Daoy (cell line): Measurements from ENCODE around the gene METTL8. TPM values are rescaled to one million over a fixed set of nuclear protein-coding genes. Genes with fewer than 3 reads are reported as not detected.
A peak's percentile ranks its signal among the peaks of the same experiment; 100 is the strongest.
"Not testable (repeated sequence)": the region's sequence is repeated elsewhere in the genome, so short reads cannot be mapped to it uniquely, and the experiment has no call there.

Experiments used
- DNase-seq: peaks from one replicate; pipeline ENCODE4 v3.0.0-alpha.2; 2015; ENCODE audit warnings: low read depth
- total RNA-seq: library from RNA; depleted of rRNA; stranded (reverse); fragments of >200 nt; shearing (Covaris generic); gene quantifications from 2 replicates; pipeline ENCODE4 v1.2.3, GENCODE V29; 2014

METTL8 gene
- total RNA-seq, 1 experiment from 2014 or later: 17.1 TPM

DNA sequence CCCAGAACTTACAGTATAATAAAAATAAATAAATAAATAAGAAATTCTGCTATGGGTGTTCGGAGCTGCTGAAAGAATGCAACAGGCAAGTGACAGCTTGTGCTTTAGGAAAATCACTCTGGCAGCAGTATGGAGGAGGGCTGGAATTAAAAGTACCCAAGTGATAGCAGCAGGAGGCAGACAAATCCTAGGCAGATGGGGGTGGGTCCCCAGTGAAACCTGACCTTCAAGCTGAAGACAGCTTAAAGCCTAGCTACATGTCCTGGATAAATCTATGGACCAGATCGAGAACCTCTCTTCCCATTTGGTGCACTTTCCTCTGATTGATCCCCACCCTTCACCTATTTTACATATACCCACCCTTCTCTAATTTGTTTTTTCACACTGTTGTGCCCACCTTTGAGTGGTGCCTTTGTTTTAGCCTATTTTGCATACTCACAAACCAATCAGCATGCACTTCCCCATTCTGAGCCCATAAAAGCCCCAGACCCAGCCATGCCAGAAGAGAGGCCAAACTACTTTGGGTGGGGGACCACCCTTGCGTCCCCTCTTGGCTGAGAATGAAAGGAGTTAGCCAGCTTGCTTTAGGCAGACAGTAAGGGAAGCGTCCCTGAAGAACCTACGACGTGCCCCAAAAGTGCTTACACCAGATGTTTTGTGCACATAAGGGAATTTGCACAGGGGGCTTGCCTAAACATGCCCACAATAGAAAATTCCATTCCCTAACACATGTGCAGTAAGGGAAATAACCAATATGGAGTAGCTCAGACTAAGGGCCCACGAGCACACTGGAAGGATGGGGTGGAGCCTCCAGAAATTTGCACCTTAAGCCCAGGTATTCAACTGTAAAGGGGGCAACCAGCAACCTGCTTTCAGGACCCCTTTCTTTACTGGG lies 3.0 kb downstream of the METTL8 start:
- no peak for DNase-seq

GRCh38 chr2:171422710-171423495 lies 10.9 kb downstream of the METTL8 start:
- DNase-seq: not testable (repeated sequence)

DNA sequence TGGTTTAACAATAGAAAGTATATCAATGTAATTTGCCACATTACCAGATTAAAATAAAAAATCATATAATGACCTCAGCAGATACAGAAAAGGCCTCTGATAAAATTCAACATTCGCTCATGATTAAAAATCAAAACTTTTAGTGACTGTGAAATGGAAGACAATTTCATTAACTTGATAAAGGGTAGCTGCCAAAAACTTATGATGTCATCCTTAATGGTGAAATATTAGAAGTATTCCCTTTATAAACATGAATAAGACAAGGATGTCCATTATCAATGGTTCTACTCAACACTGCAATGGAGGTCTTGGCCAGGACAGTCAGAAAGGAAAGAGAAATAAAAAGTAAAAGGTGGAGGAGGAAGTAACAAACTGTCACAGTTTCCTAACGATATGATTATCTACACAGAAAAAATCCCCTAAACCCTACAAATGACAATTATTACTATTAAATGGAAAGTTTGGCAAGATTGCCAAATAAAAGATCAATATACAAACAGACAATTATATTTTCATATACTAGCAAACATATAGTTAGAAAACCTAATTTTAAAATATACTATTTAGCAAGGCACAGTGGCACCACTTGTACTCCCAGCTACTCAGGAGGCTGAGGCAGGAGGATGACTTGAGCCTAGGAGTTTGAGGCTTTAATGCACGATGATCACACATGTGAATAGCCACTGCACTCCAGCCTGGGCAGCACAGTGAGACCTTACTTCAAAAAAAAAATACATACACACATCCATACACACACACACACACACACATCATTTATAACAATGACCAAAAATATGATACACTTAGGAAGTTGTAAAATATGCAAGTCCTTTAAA lies 12.8 kb downstream of the METTL8 start:
- DNase-seq: no peak

- DNase-seq: no peak
Measured at GRCh38 chr2:171419333-171419732, 14.5 kb downstream of the METTL8 start.

DNA sequence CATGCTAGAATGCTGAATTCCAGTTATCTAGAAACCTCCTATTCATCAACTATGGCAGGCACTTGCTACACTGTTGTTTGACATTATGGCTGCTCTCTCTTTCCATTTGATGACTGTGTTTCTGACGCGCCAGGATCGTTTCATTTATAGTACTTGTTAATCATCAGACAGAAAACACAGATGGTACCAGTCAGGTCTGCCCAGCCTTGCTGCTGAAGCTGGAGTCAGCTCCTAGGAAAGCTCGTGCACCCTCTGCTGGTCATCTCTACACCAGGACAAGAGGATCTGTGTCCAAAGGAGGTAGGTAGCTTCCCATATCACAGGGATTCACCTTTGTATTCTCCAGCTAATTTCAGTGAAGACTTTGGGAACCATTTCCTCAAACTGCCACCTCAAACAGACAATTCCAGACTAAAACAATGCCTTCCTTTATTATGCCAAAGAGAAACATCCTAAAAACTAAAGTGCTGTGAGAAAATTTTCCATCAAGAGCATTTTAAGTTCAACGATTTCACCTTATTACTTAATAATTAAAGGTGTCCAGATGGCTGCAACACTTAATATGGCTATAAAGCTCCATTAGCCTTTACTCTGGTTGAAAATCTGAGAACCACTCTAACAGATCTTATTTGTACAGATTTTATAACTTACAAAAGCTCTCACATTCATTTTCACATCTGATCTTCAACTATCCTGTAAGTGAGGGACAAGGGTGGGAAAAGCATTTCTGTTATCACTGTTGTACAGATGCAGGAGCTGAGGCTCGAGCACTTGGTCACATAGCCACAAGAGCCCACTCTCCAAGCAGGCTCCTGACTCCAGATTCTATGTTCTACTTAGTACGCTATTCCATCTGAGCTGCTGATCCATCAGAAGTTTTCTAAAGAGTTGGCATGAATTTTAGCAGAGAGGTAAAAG lies 17.5 kb downstream of the METTL8 start:
- DNase-seq: peak; percentile 88

DNA sequence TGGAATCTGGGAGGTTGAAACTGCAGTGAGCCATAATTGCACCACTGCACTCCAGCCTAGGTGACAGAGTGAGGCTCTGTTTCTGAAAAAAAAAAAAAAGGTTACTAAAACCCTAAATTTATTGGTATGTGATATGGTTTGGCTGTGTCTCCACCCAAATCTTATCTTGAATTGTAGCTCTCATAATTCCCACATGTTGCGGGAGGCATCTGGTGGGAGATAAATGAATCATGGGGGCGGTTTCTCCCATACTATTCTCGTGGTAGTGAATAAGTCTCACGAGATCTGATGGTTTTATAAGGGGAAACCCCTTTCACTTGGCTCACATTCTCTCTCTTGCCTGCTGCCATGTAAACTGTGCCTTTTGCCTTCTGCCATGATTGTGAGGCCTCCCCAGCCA lies 19.1 kb downstream of the METTL8 start:
- not testable (repeated sequence) for DNase-seq

- DNase-seq: no peak
Measured at GRCh38 chr2:171412571-171413175, 21.1 kb downstream of the METTL8 start.

- DNase-seq: no peak
Measured at GRCh38 chr2:171411791-171412483, 21.9 kb downstream of the METTL8 start.

- no peak for DNase-seq
Measured at GRCh38 chr2:171411214-171411613, 22.6 kb downstream of the METTL8 start.

- no peak for DNase-seq
Measured at GRCh38 chr2:171410624-171411023, 23.2 kb downstream of the METTL8 start.

DNA sequence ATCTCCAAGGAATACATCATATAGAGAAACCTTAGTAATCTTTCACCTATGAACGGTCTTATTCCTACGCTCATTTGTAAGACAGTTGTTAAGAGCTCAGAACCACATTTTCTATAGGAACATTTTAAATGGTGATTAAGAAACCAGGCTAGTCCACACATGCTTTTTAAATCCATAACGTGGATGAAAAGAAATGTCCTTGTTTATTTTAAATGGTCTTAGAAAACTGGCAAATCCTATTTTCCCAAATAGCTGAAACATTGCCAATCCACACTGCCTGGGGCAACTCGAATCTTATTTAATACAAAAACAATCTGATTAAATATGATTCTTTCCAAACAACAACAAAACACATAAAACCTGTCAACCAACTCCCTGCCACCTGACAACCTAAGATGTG lies 23.7 kb downstream of the METTL8 start:
- DNase-seq: no peak

DNA sequence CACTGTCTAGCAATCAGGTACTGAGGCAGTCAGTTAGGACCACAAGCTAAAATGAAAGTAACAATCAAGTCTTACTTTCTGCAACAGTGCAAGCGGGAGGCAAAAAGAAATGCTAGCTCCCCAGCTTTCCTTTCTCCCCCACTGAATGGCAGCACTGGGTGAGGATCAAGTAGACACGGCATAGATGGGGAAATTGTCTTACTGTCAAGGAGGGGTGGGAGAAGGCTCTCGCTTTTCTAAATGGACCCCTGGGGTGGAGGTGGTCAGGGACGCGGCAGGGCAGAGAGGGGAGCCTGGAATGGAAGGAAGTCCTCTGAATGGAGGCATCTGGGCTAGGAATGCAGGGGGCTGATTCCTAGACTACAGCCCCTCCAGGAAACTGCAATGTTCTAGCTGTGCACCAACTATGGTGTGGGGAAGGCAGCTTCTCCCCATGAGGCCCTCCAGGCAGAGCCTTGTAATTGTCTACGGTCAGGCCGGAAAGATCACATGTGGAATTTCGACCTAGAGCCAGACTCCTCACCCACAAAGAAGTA lies 24.3 kb downstream of the METTL8 start:
- peak; percentile 20 for DNase-seq

- no peak for DNase-seq
Measured at GRCh38 chr2:171407676-171408044, 26.1 kb downstream of the METTL8 start.

GRCh38 chr2:171407030-171407675 lies 26.6 kb downstream of the METTL8 start:
- DNase-seq: no peak

- DNase-seq: no peak
Measured at GRCh38 chr2:171406044-171406443, 27.7 kb downstream of the METTL8 start.

GRCh38 chr2:171405546-171405945 lies 28.2 kb downstream of the METTL8 start:
- DNase-seq: no peak

DNA sequence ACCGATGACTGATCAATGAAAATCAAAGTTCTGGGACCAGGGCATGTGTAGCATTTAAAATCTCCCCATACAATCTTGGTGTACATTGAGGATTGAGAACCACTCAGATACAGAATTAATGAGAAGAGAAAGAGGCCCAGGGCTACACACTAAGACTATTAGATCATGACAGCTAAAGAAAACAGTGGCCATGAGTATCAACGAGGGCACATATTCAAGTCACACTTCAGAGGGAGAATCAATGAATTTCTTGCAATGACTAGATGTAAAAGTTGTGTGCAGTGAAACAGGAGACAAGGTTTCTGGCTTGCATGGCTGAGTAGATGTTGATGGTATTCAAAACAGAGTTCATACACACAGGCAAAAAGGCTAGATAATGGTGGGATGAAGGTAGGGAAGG lies 29.1 kb downstream of the METTL8 start:
- no peak for DNase-seq

GRCh38 chr2:171404261-171404660 lies 29.5 kb downstream of the METTL8 start:
- DNase-seq: peak; percentile 62
